Activated naive CD8-positive, alpha-beta T cell treated with anti-CD3 and anti-CD28 coated beads, Interleukin-2, amount 10 ng/mL, durations not matched to agents 7 days and 5 days (primary cell): Measurements from ENCODE around the gene HECTD3. TPM values are rescaled to one million over a fixed set of nuclear protein-coding genes. Genes with fewer than 3 reads are reported as not detected.
"Not testable (repeated sequence)": the region's sequence is repeated elsewhere in the genome, so short reads cannot be mapped to it uniquely, and the experiment has no call there.

Experiments used
- ATAC-seq: fragments of 150-1000 bp; cut with Tn5 transposase; one replicate; pipeline ENCODE4 v1.10.0; 2021; ENCODE audit warnings: low read depth, moderate library complexity
- POLR2A ChIA-PET: fragments of 350-600 bp; sonication (Branson Sonifier 250); formaldehyde crosslinking; loops from one replicate; lab custom pipeline; 2021; ENCODE audit warnings: antibody characterized with exemption; lab: Charles Lee
- DNase-seq: peaks from one replicate; pipeline ENCODE4 v3.0.0; 2021
- H3K27ac Mint-ChIP-seq: one replicate; pipeline ENCODE4 v1.8.0; 2022; ENCODE audit warnings: mild to moderate bottlenecking, mixed read lengths
- H3K27me3 Mint-ChIP-seq: one replicate; pipeline ENCODE4 v1.8.0; 2022; ENCODE audit warnings: mild to moderate bottlenecking, moderate library complexity, mixed read lengths
- H3K36me3 Mint-ChIP-seq: one replicate; pipeline ENCODE4 v1.8.0; 2021; ENCODE audit warnings: mild to moderate bottlenecking, mixed read lengths
- H3K4me1 Mint-ChIP-seq: one replicate; pipeline ENCODE4 v1.8.0; 2021; ENCODE audit warnings: mixed read lengths
- H3K4me3 Mint-ChIP-seq: one replicate; pipeline ENCODE4 v1.8.0; 2022; ENCODE audit warnings: mild to moderate bottlenecking, moderate library complexity, mixed read lengths
- H3K9me3 Mint-ChIP-seq: one replicate; pipeline ENCODE4 v1.8.0; 2021; ENCODE audit warnings: mixed read lengths
- total RNA-seq, 2 experiments: library from RNA; stranded (reverse); gene quantifications; one replicate each; pipeline ENCODE4 v1.2.3, GENCODE V29; 2021

HECTD3 gene
- total RNA-seq, 2 experiments from 2014 or later: 44.2 to 44.9 TPM

GRCh38 chr1:45001011-45001481, 10.1 kb downstream of the HECTD3 start:
- ATAC-seq: no peak
- no peak overlapping the region for H3K4me3 Mint-ChIP-seq
- H3K9me3 Mint-ChIP-seq: no peaks in the 10 kb centered on the region
- H3K4me1 Mint-ChIP-seq: peaks cover 11% of the 10 kb centered on the region
- peak overlapping the region; percentile 72 for H3K27ac Mint-ChIP-seq
- DNase-seq: no peak
- no peaks in the 10 kb centered on the region for H3K27me3 Mint-ChIP-seq
- peaks cover 5% of the 10 kb centered on the region for H3K36me3 Mint-ChIP-seq
- POLR2A ChIA-PET: interaction anchor here (0.6 to 1.4 kb wide), 3 partner anchors 10 to 209 kb away, joined by 3 to 7 read pairs (median 4); partner anchors contain the start of gene HECTD3

- ATAC-seq (no peak), DNase-seq (no peak)
- POLR2A ChIA-PET: interaction anchor here (1.4 kb wide), 1 partner anchor 13 kb away, joined by 4 read pairs; the partner anchor contains the start of gene UROD
- H3K4me1 Mint-ChIP-seq: peaks cover 11% of the 10 kb centered on the region
- no peaks in the 10 kb centered on the region for H3K9me3 Mint-ChIP-seq
- H3K27me3 Mint-ChIP-seq: no peaks in the 10 kb centered on the region
- H3K4me3 Mint-ChIP-seq: no peak overlapping the region
- peaks cover 5% of the 10 kb centered on the region for H3K36me3 Mint-ChIP-seq
- H3K27ac Mint-ChIP-seq: no peak overlapping the region
These were observed 11.9 kb downstream of the HECTD3 start for GRCh38 chr1:44999232-44999631.

- Mint-ChIP-seq H3K4me3 (no peak overlapping the region), H3K36me3 (no peaks in the 10 kb centered on the region), H3K27me3 (no peaks in the 10 kb centered on the region), H3K27ac (no peak overlapping the region), H3K4me1 (peaks cover 3% of the 10 kb centered on the region), H3K9me3 (no peaks in the 10 kb centered on the region)
- DNase-seq (no peak), ATAC-seq (no peak)
- POLR2A ChIA-PET: no interaction called here
These were observed 15.5 kb downstream of the HECTD3 start for GRCh38 chr1:44995467-44996238.

GRCh38 chr1:44994309-44994898, 16.7 kb downstream of the HECTD3 start:
- no peaks in the 10 kb centered on the region for H3K9me3 Mint-ChIP-seq
- no peak for DNase-seq
- no peak overlapping the region for H3K4me3 Mint-ChIP-seq

GRCh38 chr1:44988531-44989156, 22.5 kb downstream of the HECTD3 start:
- DNase-seq (no peak), ATAC-seq (no peak)
- Mint-ChIP-seq H3K9me3 (no peaks in the 10 kb centered on the region), H3K4me1 (peaks cover 14% of the 10 kb centered on the region), H3K27ac (no peak overlapping the region), H3K27me3 (no peaks in the 10 kb centered on the region), H3K36me3 (peaks cover 3% of the 10 kb centered on the region), H3K4me3 (no peak overlapping the region)
- POLR2A ChIA-PET: interaction anchor here (0.6 to 5.8 kb wide), 3 partner anchors 9 to 595 kb away, joined by 3 to 45 read pairs (median 3); partner anchors contain the start of genes HECTD3 and UROD

More at GRCh38 chr1:44994309-44994898, 16.7 kb downstream of the HECTD3 start:
- H3K36me3 Mint-ChIP-seq: no peaks in the 10 kb centered on the region
- POLR2A ChIA-PET: no interaction called here
- no peaks in the 10 kb centered on the region for H3K4me1 Mint-ChIP-seq
- H3K27ac Mint-ChIP-seq: no peak overlapping the region
- no peak for ATAC-seq
- H3K27me3 Mint-ChIP-seq: no peaks in the 10 kb centered on the region

- peak; percentile 6 for ATAC-seq
These were observed 25.3 kb downstream of the HECTD3 start for GRCh38 chr1:44985747-44986359.

GRCh38 chr1:44977372-44977771, 33.8 kb downstream of the HECTD3 start:
- peaks cover 11% of the 10 kb centered on the region for H3K4me1 Mint-ChIP-seq
- H3K27me3 Mint-ChIP-seq, POLR2A ChIA-PET, DNase-seq, H3K27ac Mint-ChIP-seq, H3K9me3 Mint-ChIP-seq, H3K4me3 Mint-ChIP-seq, ATAC-seq: not testable (repeated sequence)
- peaks cover 46% of the 10 kb centered on the region for H3K36me3 Mint-ChIP-seq

More at GRCh38 chr1:44985747-44986359, 25.3 kb downstream of the HECTD3 start:
- DNase-seq: no peak
- no peaks in the 10 kb centered on the region for H3K9me3 Mint-ChIP-seq
- POLR2A ChIA-PET: interaction anchor here (0.7 to 5.8 kb wide), 10 partner anchors 15 to 514 kb away, joined by 3 to 45 read pairs (median 7); partner anchors contain the start of genes CCDC163, HECTD3, MMACHC and PLK3
- H3K4me3 Mint-ChIP-seq: peak overlapping the region; percentile 100
- peak overlapping the region; percentile 97 for H3K27ac Mint-ChIP-seq
- peaks cover 20% of the 10 kb centered on the region for H3K4me1 Mint-ChIP-seq
- no peaks in the 10 kb centered on the region for H3K27me3 Mint-ChIP-seq
- H3K36me3 Mint-ChIP-seq: peaks cover 5% of the 10 kb centered on the region

- no peak for ATAC-seq
- peaks cover 47% of the 10 kb centered on the region for H3K36me3 Mint-ChIP-seq
- POLR2A ChIA-PET: no interaction called here
- no peak overlapping the region for H3K4me3 Mint-ChIP-seq
- peaks cover 3% of the 10 kb centered on the region for H3K9me3 Mint-ChIP-seq
- H3K27ac Mint-ChIP-seq: no peak overlapping the region
- no peak for DNase-seq
- H3K27me3 Mint-ChIP-seq: no peaks in the 10 kb centered on the region
- peaks cover 9% of the 10 kb centered on the region for H3K4me1 Mint-ChIP-seq
These were observed 34.9 kb downstream of the HECTD3 start for GRCh38 chr1:44976252-44976651.

GRCh38 chr1:44973645-44974044, 37.5 kb downstream of the HECTD3 start:
- no peak overlapping the region for H3K27ac Mint-ChIP-seq
- DNase-seq (no peak), ATAC-seq (no peak)
- POLR2A ChIA-PET: no interaction called here
- no peak overlapping the region for H3K4me3 Mint-ChIP-seq
- H3K9me3 Mint-ChIP-seq: peaks cover 3% of the 10 kb centered on the region
- H3K36me3 Mint-ChIP-seq: peaks cover 47% of the 10 kb centered on the region
- peaks cover 12% of the 10 kb centered on the region for H3K4me1 Mint-ChIP-seq
- no peaks in the 10 kb centered on the region for H3K27me3 Mint-ChIP-seq

- DNase-seq: no peak
- no peaks in the 10 kb centered on the region for H3K9me3 Mint-ChIP-seq
- ATAC-seq: no peak
- H3K27me3 Mint-ChIP-seq: no peaks in the 10 kb centered on the region
- H3K27ac Mint-ChIP-seq: no peak overlapping the region
- no peak overlapping the region for H3K4me3 Mint-ChIP-seq
- POLR2A ChIA-PET: interaction anchor here (0.7 kb wide), 1 partner anchor 16 kb away, joined by 5 read pairs; the partner anchor contains the start of gene EIF2B3
- H3K36me3 Mint-ChIP-seq: peaks cover 24% of the 10 kb centered on the region
- H3K4me1 Mint-ChIP-seq: peaks cover 11% of the 10 kb centered on the region
These were observed 40.8 kb downstream of the HECTD3 start for GRCh38 chr1:44970317-44970716.

- DNase-seq: no peak
These were observed 46.7 kb downstream of the HECTD3 start for GRCh38 chr1:44964396-44964795.

GRCh38 chr1:44962729-44963128, 48.4 kb downstream of the HECTD3 start:
- H3K27ac Mint-ChIP-seq: no peak overlapping the region
- H3K4me1 Mint-ChIP-seq: no peaks in the 10 kb centered on the region
- peaks cover 14% of the 10 kb centered on the region for H3K36me3 Mint-ChIP-seq
- no peaks in the 10 kb centered on the region for H3K27me3 Mint-ChIP-seq
- H3K4me3 Mint-ChIP-seq: no peak overlapping the region
- no peak for ATAC-seq
- POLR2A ChIA-PET: no interaction called here
- DNase-seq: no peak
- no peaks in the 10 kb centered on the region for H3K9me3 Mint-ChIP-seq

More at GRCh38 chr1:44964396-44964795, 46.7 kb downstream of the HECTD3 start:
- no peak for ATAC-seq
- H3K36me3 Mint-ChIP-seq: peaks cover 17% of the 10 kb centered on the region
- H3K9me3 Mint-ChIP-seq: no peaks in the 10 kb centered on the region
- H3K27ac Mint-ChIP-seq: no peak overlapping the region
- POLR2A ChIA-PET: no interaction called here
- no peak overlapping the region for H3K4me3 Mint-ChIP-seq
- H3K4me1 Mint-ChIP-seq: no peaks in the 10 kb centered on the region
- H3K27me3 Mint-ChIP-seq: no peaks in the 10 kb centered on the region

GRCh38 chr1:44962022-44962421, 49.1 kb downstream of the HECTD3 start:
- H3K27me3 Mint-ChIP-seq, H3K4me3 Mint-ChIP-seq, DNase-seq, POLR2A ChIA-PET, H3K9me3 Mint-ChIP-seq, ATAC-seq, H3K27ac Mint-ChIP-seq, H3K4me1 Mint-ChIP-seq: not testable (repeated sequence)
- peaks cover 14% of the 10 kb centered on the region for H3K36me3 Mint-ChIP-seq
